H1 (cell line): ENCODE results near the gene MAGEB10. TPM values are rescaled to one million over a fixed set of nuclear protein-coding genes. Genes with fewer than 3 reads are reported as not detected.

ENCODE experiments used
- CTCF ChIA-PET: fragments of 300-600 bp; sonication (Branson Sonifier 250); formaldehyde crosslinking; loops from one replicate; lab custom pipeline; 2021; ENCODE audit not compliant: partially characterized antibody; lab: Charles Lee
- POLR2A ChIA-PET: fragments of 300-600 bp; sonication (Branson Sonifier 250); formaldehyde crosslinking; loops from one replicate; lab custom pipeline; 2021; ENCODE audit warnings: inconsistent platforms; ENCODE audit not compliant: partially characterized antibody; lab: Charles Lee
- DNase-seq, 2 experiments: peaks; one replicate each; pipeline versions ENCODE4 v3.0.0 to v3.0.0-alpha.2; 2010 to 2022; ENCODE audit warnings: low spot score in 2 of 2, low read depth in 1 of 2, mixed read lengths in 1 of 2
- FAIRE-seq: peaks from 2 replicates; lab custom pipeline; 2011; peaks lifted over from hg19 to GRCh38; lab: Jason Lieb, UNC
- H2AFZ ChIP-seq: 2 replicates; pipeline ENCODE4 v1.8.1; 2012; ENCODE audit warnings: low read length, inconsistent platforms
- H2AK5ac ChIP-seq: 2 replicates; pipeline ENCODE4 v1.6.1; 2013; ENCODE audit warnings: low read depth, low read length
- H2BK120ac ChIP-seq: replicated peaks from 2 replicates; pipeline ENCODE3; 2013; ENCODE audit warnings: low read depth, low read length, inconsistent platforms
- H2BK12ac ChIP-seq: 2 replicates; pipeline ENCODE4 v1.6.1; 2013; ENCODE audit warnings: low read depth, low read length
- H2BK15ac ChIP-seq: 2 replicates; pipeline ENCODE4 v1.6.1; 2013; ENCODE audit warnings: low read length
- H2BK20ac ChIP-seq: 2 replicates; pipeline ENCODE4 v1.6.1; 2013; ENCODE audit warnings: low read length
- H2BK5ac ChIP-seq: 2 replicates; pipeline ENCODE4 v1.6.1; 2013; ENCODE audit warnings: low read depth, low read length
- H3K14ac ChIP-seq: 2 replicates; pipeline ENCODE4 v1.6.1; 2013; ENCODE audit warnings: inconsistent platforms; ENCODE audit not compliant: insufficient read length
- H3K18ac ChIP-seq: 2 replicates; pipeline ENCODE4 v1.6.1; 2013; ENCODE audit warnings: low read length; ENCODE audit errors: extremely low read depth
- H3K23ac ChIP-seq: 2 replicates; pipeline ENCODE4 v1.6.1; 2013; ENCODE audit warnings: inconsistent platforms; ENCODE audit not compliant: insufficient read length
- H3K23me2 ChIP-seq: 2 replicates; pipeline ENCODE4 v1.6.1; 2013; ENCODE audit warnings: low read depth, low read length
- H3K27ac ChIP-seq: 2 replicates; pipeline ENCODE4 v1.6.1; 2011; ENCODE audit warnings: low read depth, low read length, inconsistent platforms
- H3K27me3 ChIP-seq, 4 experiments: replicated peaks in 1 of 4; 1 replicate in 1 of 4; 2 replicates in 3 of 4; pipeline versions ENCODE4 v1.6.1 to v1.8.1; 2011 to 2013; ENCODE audit warnings: low read length in 3 of 4, mild to moderate bottlenecking in 3 of 4, inconsistent platforms in 2 of 4, mixed read lengths in 2 of 4, moderate library complexity in 1 of 4; ENCODE audit not compliant: control insufficient read depth in 3 of 4, insufficient read depth in 3 of 4; ENCODE audit errors: extremely low read depth in 1 of 4
- H3K36me3 ChIP-seq, 4 experiments: 2 replicates each; pipeline versions ENCODE4 v1.6.1 to v1.8.1; 2011 to 2013; ENCODE audit warnings: mild to moderate bottlenecking in 4 of 4, low read length in 3 of 4, moderate library complexity in 2 of 4, control low read depth in 1 of 4, inconsistent platforms in 1 of 4; ENCODE audit not compliant: insufficient read depth in 4 of 4, control insufficient read depth in 2 of 4
- H3K4ac ChIP-seq: replicated peaks from 2 replicates; pipeline ENCODE3; 2013; ENCODE audit warnings: low read length, low read depth, mixed read lengths, inconsistent platforms; ENCODE audit not compliant: insufficient read length
- H3K4me1 ChIP-seq, 4 experiments: replicated peaks in 1 of 4; 1 replicate in 1 of 4; 2 replicates in 3 of 4; pipeline versions ENCODE4 v1.6.1 to v1.8.1; 2011 to 2013; ENCODE audit warnings: low read length in 3 of 4, inconsistent platforms in 2 of 4, mixed read lengths in 1 of 4; ENCODE audit not compliant: insufficient read depth in 4 of 4, control insufficient read depth in 3 of 4
- H3K4me2 ChIP-seq, 2 experiments: 2 replicates each; pipeline versions ENCODE4 v1.6.1 to v1.8.1; 2011 to 2013; ENCODE audit warnings: low read depth in 2 of 2, low read length in 2 of 2, control low read depth in 1 of 2, inconsistent platforms in 1 of 2, mild to moderate bottlenecking in 1 of 2; ENCODE audit not compliant: insufficient read depth in 1 of 2
- H3K4me3 ChIP-seq, 4 experiments: fragments of 200-600, 300-600 bp in 1 of 4; sonication (generic), shearing (Covaris generic), sonication (Bioruptor Twin) in 1 of 4; 2 replicates each; pipeline versions ENCODE4 v1.5.1 to v1.8.1; 2011 to 2016; ENCODE audit warnings: low read length in 4 of 4, low read depth in 3 of 4, control low read depth in 2 of 4, inconsistent platforms in 2 of 4, mild to moderate bottlenecking in 2 of 4, mixed read lengths in 1 of 4, moderate library complexity in 1 of 4; ENCODE audit not compliant: insufficient read depth in 2 of 4; ENCODE audit errors: extremely low read depth in 1 of 4
- H3K56ac ChIP-seq: replicated peaks from 2 replicates; pipeline ENCODE3; 2013; ENCODE audit warnings: low read depth, mild to moderate bottlenecking, mixed read lengths, low read length, inconsistent platforms; ENCODE audit not compliant: insufficient read length
- H3K79me1 ChIP-seq: 2 replicates; pipeline ENCODE4 v1.6.1; 2013; ENCODE audit warnings: low read depth, low read length, control low read depth
- H3K79me2 ChIP-seq, 2 experiments: 2 replicates each; pipeline versions ENCODE4 v1.6.1 to v1.8.1; 2012 to 2013; ENCODE audit warnings: low read length in 2 of 2, mild to moderate bottlenecking in 2 of 2, inconsistent platforms in 1 of 2; ENCODE audit not compliant: insufficient read depth in 2 of 2, control insufficient read depth in 1 of 2
- H3K9ac ChIP-seq, 4 experiments: replicated peaks in 1 of 4; 1 replicate in 1 of 4; 2 replicates in 3 of 4; pipeline versions ENCODE4 v1.6.1 to v1.8.1; 2011 to 2013; ENCODE audit warnings: low read depth in 3 of 4, low read length in 3 of 4, control low read depth in 2 of 4, mild to moderate bottlenecking in 2 of 4, moderate library complexity in 2 of 4, inconsistent platforms in 1 of 4; ENCODE audit errors: extremely low read depth in 1 of 4
- H3K9me3 ChIP-seq, 2 experiments: 2 replicates each; pipeline versions ENCODE4 v1.6.1 to v1.8.1; 2012 to 2013; ENCODE audit warnings: mild to moderate bottlenecking in 2 of 2, moderate library complexity in 2 of 2, control low read depth in 1 of 2, inconsistent platforms in 1 of 2, low read depth in 1 of 2, low read length in 1 of 2, mixed read lengths in 1 of 2; ENCODE audit not compliant: insufficient read depth in 2 of 2
- H4K20me1 ChIP-seq, 2 experiments: replicated peaks in 1 of 2; 2 replicates each; pipeline versions ENCODE3 to v1.8.1; 2011 to 2013; ENCODE audit warnings: inconsistent platforms in 2 of 2, low read length in 2 of 2, mild to moderate bottlenecking in 1 of 2; ENCODE audit not compliant: insufficient read depth in 2 of 2, control insufficient read depth in 1 of 2
- H4K5ac ChIP-seq: 2 replicates; pipeline ENCODE4 v1.6.1; 2013; ENCODE audit warnings: low read length, low read depth, mixed read lengths, inconsistent platforms; ENCODE audit not compliant: insufficient read length
- H4K8ac ChIP-seq: 2 replicates; pipeline ENCODE4 v1.8.0; 2013; ENCODE audit warnings: mild to moderate bottlenecking, moderate library complexity, low read length, inconsistent platforms; ENCODE audit not compliant: insufficient read depth; ENCODE audit errors: extremely low read depth
- H4K91ac ChIP-seq: replicated peaks from 2 replicates; pipeline ENCODE3; 2013; ENCODE audit warnings: low read length, mixed read lengths, inconsistent platforms; ENCODE audit not compliant: insufficient read length
- CBX5 ChIP-seq: fragments of 300-800, 300-1000 bp; sonication (generic); IDR thresholded peaks from 2 replicates; pipeline ENCODE4 v1.7.1; 2016; ENCODE audit warnings: antibody characterized with exemption, low read length, low read depth
- CHD2 ChIP-seq: IDR thresholded peaks from 2 replicates; pipeline ENCODE4 v1.6.1; 2012; ENCODE audit warnings: low read length, improper control_type of control experiment
- CREB1 ChIP-seq: IDR thresholded peaks from 2 replicates; pipeline ENCODE4 v1.6.1; 2012; ENCODE audit warnings: inconsistent platforms
- GTF2F1 ChIP-seq: IDR thresholded peaks from 2 replicates; pipeline ENCODE4 v1.6.1; 2012; ENCODE audit warnings: low read depth, low read length, improper control_type of control experiment, borderline replicate concordance
- HDAC6 ChIP-seq: IDR thresholded peaks from one replicate; pipeline ENCODE4 v1.7.1; 2012; ENCODE audit warnings: low read depth, mild to moderate bottlenecking, inconsistent platforms, low read length, moderate library complexity
- KDM4A ChIP-seq: IDR thresholded peaks from one replicate; pipeline ENCODE4 v1.7.1; 2012; ENCODE audit warnings: low read depth, mild to moderate bottlenecking, moderate library complexity, low read length, inconsistent platforms; ENCODE audit not compliant: severe bottlenecking
- POLR2A ChIP-seq, 2 experiments: IDR thresholded peaks; 1 replicate in 1 of 2; 2 replicates in 1 of 2; pipeline ENCODE4 v1.6.1; 2011; ENCODE audit warnings: low read depth in 2 of 2, low read length in 2 of 2, mild to moderate bottlenecking in 2 of 2; ENCODE audit errors: control extremely low read depth in 1 of 2
- RBBP5 ChIP-seq: IDR thresholded peaks from 2 replicates; pipeline ENCODE4 v1.7.1; 2012; ENCODE audit warnings: low read depth, mild to moderate bottlenecking, inconsistent platforms, low read length, moderate library complexity, borderline replicate concordance
- SAP30 ChIP-seq: fragments of 300-600 bp; sonication (generic); IDR thresholded peaks from 2 replicates; pipeline ENCODE4 v1.7.1; 2012; ENCODE audit warnings: low read length, moderate library complexity, mild to moderate bottlenecking, inconsistent platforms; ENCODE audit not compliant: insufficient read depth, insufficient replicate concordance
- SIRT6 ChIP-seq: IDR thresholded peaks from one replicate; pipeline ENCODE4 v1.7.1; 2012; ENCODE audit warnings: low read length, inconsistent platforms
- SP1 ChIP-seq: IDR thresholded peaks from 2 replicates; pipeline ENCODE4 v1.6.1; 2011; ENCODE audit warnings: low read depth, low read length
- TBP ChIP-seq: IDR thresholded peaks from 2 replicates; pipeline ENCODE4 v1.6.1; 2011; ENCODE audit warnings: low read depth, low read length, improper control_type of control experiment
- TCF12 ChIP-seq: IDR thresholded peaks from 2 replicates; pipeline ENCODE4 v1.6.1; 2011; ENCODE audit warnings: low read depth, mild to moderate bottlenecking, low read length
- YY1 ChIP-seq: IDR thresholded peaks from 2 replicates; pipeline ENCODE4 v1.6.1; 2011; ENCODE audit warnings: low read depth, mild to moderate bottlenecking, low read length
- WGBS, 2 experiments: shearing (Covaris generic) in 1 of 2; methylation state at CpG; one replicate each; pipeline versions ENCODE4 v1.1.6 to v1.1.7; 2013 to 2015; ENCODE audit warnings: low lambda C conversion rate in 2 of 2, mixed read lengths in 2 of 2, inconsistent platforms in 1 of 2, low coverage in 1 of 2, missing lambda C conversion rate in 1 of 2; ENCODE audit not compliant: insufficient replicate concordance in 2 of 2, insufficient coverage in 1 of 2, insufficient read length in 1 of 2; ENCODE audit errors: extremely low coverage in 1 of 2, missing lambda C conversion rate in 1 of 2; 5-methylcytosine and 5-hydroxymethylcytosine counted together
- polyA plus RNA-seq, 7 experiments: library from polyadenylated mRNA; depleted of rRNA in 3 of 7; stranded (reverse) in 5 of 7; unstranded in 2 of 7; fragments of >200 nt in 5 of 7; fragments of 200-250 nt in 2 of 7; gene quantifications; 1 replicate in 5 of 7; 2 replicates in 1 of 7; 4 replicates in 1 of 7; pipeline versions ENCODE4 v1.2.1 to v1.2.3, GENCODE V29; 2011 to 2013; ENCODE audit warnings: missing spikeins in 2 of 7, mixed read lengths in 2 of 7
- total RNA-seq: library from RNA; stranded (reverse); fragmentation: NEBNext Ultra II Directional; extraction: Animal tissue kit (Norgen Biotek cat#: 25700); gene quantifications from 2 replicates; pipeline ENCODE4 v1.2.1, GENCODE V29; 2021

Gene MAGEB10
- total and polyA plus RNA-seq, 2 of the 8 experiments (the other 6 are each of a cell fraction or from before 2014, with no cell fraction given), result not detected

GRCh38 chrX:27775984-27776383, 31.8 kb upstream of the MAGEB10 start:
- Histone ChIP-seq H3K23me2 (no peaks in the 10 kb centered on the region), H3K27me3 (no peaks in the 10 kb centered on the region), H2BK20ac (no peak overlapping the region), H4K20me1 (no peaks in the 10 kb centered on the region), H3K4me1 (no peaks in the 10 kb centered on the region), H4K91ac (no peak overlapping the region), H2AK5ac (no peak overlapping the region), H3K4me2 (no peak overlapping the region), H3K23ac (no peak overlapping the region), H2BK120ac (no peak overlapping the region), H2AFZ (no peak overlapping the region), H3K79me1 (no peaks in the 10 kb centered on the region), H2BK12ac (no peak overlapping the region), H4K5ac (no peak overlapping the region), H3K27ac (no peak overlapping the region), H3K9me3 (no peaks in the 10 kb centered on the region), H3K14ac (no peak overlapping the region), H3K9ac (no peak overlapping the region), H3K79me2 (no peaks in the 10 kb centered on the region), H2BK15ac (no peak overlapping the region), H2BK5ac (no peak overlapping the region), H3K18ac (no peak overlapping the region)
- ChIA-PET CTCF (no interaction called here), POLR2A (no interaction called here)
- 86% methylated on average over 2 of the region's 2 CpGs; no CpG with 5 or more reads in 1 of the 2 experiments for WGBS, 2 experiments
- FAIRE-seq (no peak), DNase-seq (no peak)
- TF ChIP-seq POLR2A (IDR thresholded peaks at IDR 0.05; ENCODE audit: control extremely low read depth in 1 of 2, low read depth in 2 of 2, low read length in 2 of 2) (no peak), TBP (no peak), KDM4A (no peak), GTF2F1 (no peak), TCF12 (no peak), RBBP5 (no peak), HDAC6 (no peak), CBX5 (no peak), SAP30 (no peak), SIRT6 (no peak), YY1 (no peak), CHD2 (no peak), SP1 (no peak), CREB1 (no peak)
- TF ChIP-seq, all 59 proteins: peak for 0
- Histone ChIP-seq H3K4me3 (no peak overlapping the region), H4K8ac (no peak overlapping the region), H3K56ac (no peak overlapping the region), H3K36me3 (no peaks in the 10 kb centered on the region), H3K4ac (no peak overlapping the region)
